AG04450 (cell line): Measurements from ENCODE around the gene RBP3. TPM values are rescaled to one million over a fixed set of nuclear protein-coding genes. Genes with fewer than 3 reads are reported as not detected.

Experiments used
- CTCF ChIA-PET: fragments of 300-600, 350-600 bp; formaldehyde crosslinking; extraction: SDS; loops from one replicate; lab custom pipeline; 2022; ENCODE audit warnings: antibody characterized with exemption, inconsistent platforms; lab: Charles Lee
- POLR2A ChIA-PET: fragments of 350-600 bp; formaldehyde crosslinking; extraction: SDS; loops from one replicate; lab custom pipeline; 2021; ENCODE audit warnings: antibody characterized with exemption, inconsistent platforms; lab: Yijun Ruan, JAX
- DNase-seq: peaks from one replicate; pipeline ENCODE4 v3.0.0-alpha.2; 2011; ENCODE audit warnings: low read depth, low spot score
- H3K27ac ChIP-seq: one replicate; pipeline ENCODE4 v1.5.1; 2012; ENCODE audit warnings: low read depth, low read length, control low read depth
- H3K27me3 ChIP-seq: one replicate; pipeline ENCODE4 v1.6.0; 2012; ENCODE audit warnings: low read length; ENCODE audit not compliant: control insufficient read depth, insufficient read depth
- H3K4me3 ChIP-seq: 2 replicates; pipeline ENCODE4 v1.5.1; 2011; ENCODE audit warnings: mild to moderate bottlenecking, low read depth, low read length, control low read depth
- H3K9me3 ChIP-seq: 2 replicates; pipeline ENCODE4 v1.5.1; 2012; ENCODE audit warnings: low read length; ENCODE audit not compliant: control insufficient read depth, insufficient read depth
- polyA plus RNA-seq: library from polyadenylated mRNA; depleted of rRNA; stranded (reverse); fragments of >200 nt; gene quantifications from 2 replicates; pipeline ENCODE4 v1.2.3, GENCODE V29; 2011
- TF ChIP-seq, protein P1 (sequence below): IDR thresholded peaks from 2 replicates; pipeline ENCODE4 v1.5.1; 2011; ENCODE audit warnings: low read depth, low read length, control low read depth, inconsistent platforms

RBP3 gene
- polyA plus RNA-seq, 1 experiment: not detected

GRCh38 chr10:47366181-47366631, 18.0 kb downstream of the RBP3 start:
- DNase-seq: no peak
- H3K27me3 ChIP-seq: peaks cover 27% of the 10 kb centered on the region
- TF ChIP-seq, protein P1, sequence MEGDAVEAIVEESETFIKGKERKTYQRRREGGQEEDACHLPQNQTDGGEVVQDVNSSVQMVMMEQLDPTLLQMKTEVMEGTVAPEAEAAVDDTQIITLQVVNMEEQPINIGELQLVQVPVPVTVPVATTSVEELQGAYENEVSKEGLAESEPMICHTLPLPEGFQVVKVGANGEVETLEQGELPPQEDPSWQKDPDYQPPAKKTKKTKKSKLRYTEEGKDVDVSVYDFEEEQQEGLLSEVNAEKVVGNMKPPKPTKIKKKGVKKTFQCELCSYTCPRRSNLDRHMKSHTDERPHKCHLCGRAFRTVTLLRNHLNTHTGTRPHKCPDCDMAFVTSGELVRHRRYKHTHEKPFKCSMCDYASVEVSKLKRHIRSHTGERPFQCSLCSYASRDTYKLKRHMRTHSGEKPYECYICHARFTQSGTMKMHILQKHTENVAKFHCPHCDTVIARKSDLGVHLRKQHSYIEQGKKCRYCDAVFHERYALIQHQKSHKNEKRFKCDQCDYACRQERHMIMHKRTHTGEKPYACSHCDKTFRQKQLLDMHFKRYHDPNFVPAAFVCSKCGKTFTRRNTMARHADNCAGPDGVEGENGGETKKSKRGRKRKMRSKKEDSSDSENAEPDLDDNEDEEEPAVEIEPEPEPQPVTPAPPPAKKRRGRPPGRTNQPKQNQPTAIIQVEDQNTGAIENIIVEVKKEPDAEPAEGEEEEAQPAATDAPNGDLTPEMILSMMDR: no peak
- ChIA-PET POLR2A (no interaction called here), CTCF (no interaction called here)
- no peak overlapping the region for H3K4me3 ChIP-seq
- H3K9me3 ChIP-seq: no peaks in the 10 kb centered on the region
- no peak overlapping the region for H3K27ac ChIP-seq

- no peak overlapping the region for H3K27ac ChIP-seq
- no peaks in the 10 kb centered on the region for H3K9me3 ChIP-seq
- DNase-seq: no peak
- ChIA-PET POLR2A (no interaction called here), CTCF (interaction anchor here (0.7 kb wide), 1 partner anchor 9 kb away, joined by 3 read pairs; no protein-coding TSS in a partner anchor)
- H3K27me3 ChIP-seq: peaks cover 27% of the 10 kb centered on the region
- no peak overlapping the region for H3K4me3 ChIP-seq
- TF ChIP-seq, protein P1: no peak
These were observed 18.7 kb downstream of the RBP3 start for GRCh38 chr10:47366731-47367460.

DNA sequence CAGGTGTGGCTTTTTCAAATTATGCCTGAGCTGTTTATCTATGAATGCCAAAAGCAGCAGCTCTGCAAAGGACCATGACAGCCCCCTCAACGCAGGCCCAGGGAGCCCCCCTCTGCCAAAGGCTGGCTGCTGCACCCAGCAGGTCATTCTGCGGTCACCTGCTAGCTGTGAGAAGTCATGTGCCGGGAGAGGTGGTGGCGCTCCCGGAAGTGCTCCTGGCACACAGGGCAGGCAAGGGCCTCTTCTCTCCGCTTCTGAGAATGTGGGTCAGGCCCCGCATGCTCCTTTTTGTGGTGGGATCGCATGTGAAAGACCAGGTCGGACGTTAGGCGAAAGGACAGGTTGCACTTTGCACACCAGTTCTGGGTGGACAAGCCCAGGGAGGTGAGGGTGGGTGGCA, 19.5 kb downstream of the RBP3 start:
- CTCF ChIA-PET: interaction anchor here (0.7 kb wide), 1 partner anchor 10 kb away, joined by 3 read pairs; no protein-coding TSS in a partner anchor
- Histone ChIP-seq H3K27ac (no peak overlapping the region), H3K4me3 (no peak overlapping the region), H3K9me3 (no peaks in the 10 kb centered on the region), H3K27me3 (peaks cover 29% of the 10 kb centered on the region)
- DNase-seq: no peak
- TF ChIP-seq, protein P1: no peak
- POLR2A ChIA-PET: no interaction called here

- H3K27me3 ChIP-seq: peaks cover 28% of the 10 kb centered on the region
- TF ChIP-seq, protein P1: no peak
- CTCF ChIA-PET: no interaction called here
These were observed 20.4 kb downstream of the RBP3 start for GRCh38 chr10:47368431-47369180.

More at GRCh38 chr10:47368431-47369180, 20.4 kb downstream of the RBP3 start:
- no peak for DNase-seq
- POLR2A ChIA-PET: no interaction called here
- H3K27ac ChIP-seq: no peak overlapping the region
- H3K4me3 ChIP-seq: no peak overlapping the region
- H3K9me3 ChIP-seq: no peaks in the 10 kb centered on the region
